K562 (cell line): ENCODE results near the gene TMEM132D. TPM values are rescaled to one million over a fixed set of nuclear protein-coding genes. Genes with fewer than 3 reads are reported as not detected.

ENCODE experiments used
- ATAC-seq: fragments of 200-7000 bp; cut with Tn5 transposase; 3 replicates; pipeline ENCODE4 v1.9.1; 2020; ENCODE audit warnings: moderate library complexity
- BruUV-seq: library from RNA; stranded (reverse); fragments of 400-500 nt; replicated peaks from 2 replicates; lab custom pipeline; 2021; lab: Mats Ljungman, UMichigan
- CTCF ChIA-PET: fragments of 300-600 bp; formaldehyde crosslinking; extraction: SDS; loops from one replicate; lab custom pipeline; 2021; ENCODE audit warnings: low intra/inter-chr PET ratio; lab: Yijun Ruan, JAX
- POLR2A ChIA-PET: fragments of 300-600, 350-650 bp; sonication (Branson Sonifier 250); formaldehyde crosslinking; extraction: SDS; loops from one replicate; lab custom pipeline; 2021; ENCODE audit warnings: antibody characterized with exemption, inconsistent platforms; lab: Yijun Ruan, JAX
- DNase-seq, 4 experiments: peaks; one replicate each; pipeline versions ENCODE4 v3.0.0 to v3.0.0-alpha.2; 2011 to 2018; ENCODE audit warnings: low spot score in 3 of 4, mixed read lengths in 3 of 4; ENCODE audit errors: extremely low read depth in 1 of 4
- FAIRE-seq: peaks from 2 replicates; lab custom pipeline; 2011; peaks lifted over from hg19 to GRCh38; lab: Jason Lieb, UNC
- H2AFZ ChIP-seq: 2 replicates; pipeline ENCODE4 v1.6.0; 2011; ENCODE audit warnings: low read depth, low read length, control low read depth, inconsistent platforms
- H3K27ac ChIP-seq: fragments of 200-600 bp; 3 replicates; pipeline ENCODE4 v1.8.0; 2011; ENCODE audit warnings: low read depth, mild to moderate bottlenecking, control low read depth, inconsistent platforms, low read length, moderate library complexity, mixed read lengths; ENCODE audit errors: extremely low read depth
- H3K27me3 ChIP-seq, 2 experiments: fragments of 300-600 bp in 1 of 2; 2 replicates in 1 of 2; 3 replicates in 1 of 2; pipeline versions ENCODE4 v1.6.0 to v1.8.0; 2011; ENCODE audit warnings: inconsistent platforms in 2 of 2, low read length in 2 of 2, mild to moderate bottlenecking in 1 of 2, mixed read lengths in 1 of 2, moderate library complexity in 1 of 2; ENCODE audit not compliant: control insufficient read depth in 2 of 2, insufficient read depth in 2 of 2
- H3K36me3 ChIP-seq: fragments of 300-600 bp; 3 replicates; pipeline ENCODE4 v1.8.0; 2011; ENCODE audit warnings: mild to moderate bottlenecking, low read length, inconsistent platforms; ENCODE audit not compliant: control insufficient read depth, insufficient read depth
- H3K4me1 ChIP-seq, 2 experiments: fragments of 200-600 bp in 1 of 2; replicated peaks in 1 of 2; 2 replicates in 1 of 2; 3 replicates in 1 of 2; pipeline versions ENCODE4 v1.5.1 to v1.8.0; 2011; ENCODE audit warnings: inconsistent platforms in 2 of 2, low read length in 2 of 2, mild to moderate bottlenecking in 1 of 2, mixed read lengths in 1 of 2, moderate library complexity in 1 of 2; ENCODE audit not compliant: control insufficient read depth in 2 of 2, insufficient read depth in 2 of 2
- H3K4me2 ChIP-seq: 2 replicates; pipeline ENCODE4 v1.6.1; 2011; ENCODE audit warnings: low read length, control low read depth, inconsistent platforms, mixed read lengths; ENCODE audit not compliant: insufficient read depth
- H3K4me3 ChIP-seq: fragments of 200-600 bp; sonication (generic), shearing (Covaris generic); 2 replicates; pipeline ENCODE4 v1.5.1; 2016; ENCODE audit warnings: control low read depth, inconsistent platforms
- H3K79me2 ChIP-seq: fragments of 200-600 bp; 3 replicates; pipeline ENCODE4 v1.8.0; 2011; ENCODE audit warnings: low read length, inconsistent platforms; ENCODE audit not compliant: control insufficient read depth, insufficient read depth
- H3K9ac ChIP-seq, 2 experiments: 2 replicates each; pipeline versions ENCODE4 v1.6.0 to v1.6.1; 2011; ENCODE audit warnings: low read depth in 2 of 2, low read length in 2 of 2, control low read depth in 1 of 2, inconsistent platforms in 1 of 2, mild to moderate bottlenecking in 1 of 2, mixed read lengths in 1 of 2; ENCODE audit not compliant: insufficient read depth in 1 of 2
- H3K9me1 ChIP-seq: one replicate; pipeline ENCODE4 v1.6.0; 2011; ENCODE audit warnings: inconsistent platforms, mild to moderate bottlenecking, low read length, moderate library complexity; ENCODE audit not compliant: control insufficient read depth, insufficient read depth
- H3K9me3 ChIP-seq: replicated peaks from 2 replicates; pipeline ENCODE4 v1.5.1; 2011; ENCODE audit warnings: low read depth, low read length, inconsistent platforms; ENCODE audit not compliant: control insufficient read depth, insufficient read depth
- H4K20me1 ChIP-seq: replicated peaks from 2 replicates; pipeline ENCODE4 v1.6.1; 2011; ENCODE audit warnings: low read length, inconsistent platforms, mixed read lengths; ENCODE audit not compliant: control insufficient read depth, insufficient read depth
- CEBPB ChIP-seq: fragments of 450-650 bp; IDR thresholded peaks from 2 replicates; pipeline ENCODE4 v1.6.1; 2016; ENCODE audit warnings: missing genetic modification characterization, missing compliant biosample characterization
- WGBS: fragments of 100-300 bp; shearing (Covaris generic); methylation state at CpG from one replicate; pipeline ENCODE4 v1.1.6; 2016; ENCODE audit warnings: low coverage, mixed read lengths; ENCODE audit not compliant: insufficient coverage; ENCODE audit errors: missing lambda C conversion rate; 5-methylcytosine and 5-hydroxymethylcytosine counted together
- in situ Hi-C: fragments of 300-500 bp; cut with MboI; formaldehyde crosslinking; loops from 4 replicates; pipeline ENCODE4 v1.15.0; 2018; ENCODE audit warnings: inconsistent platforms, mixed read lengths
- intact Hi-C: fragments of 100-400 bp; cut with micrococcal nuclease; formaldehyde crosslinking; loops from 2 replicates; pipeline ENCODE4 v1.14.2; 2022
- polyA plus RNA-seq, 8 experiments: library from polyadenylated mRNA; depleted of rRNA in 4 of 8; stranded (reverse) in 5 of 8; unstranded in 3 of 8; fragments of >200 nt; fragmentation: Nextera tagmentation in 2 of 8; fragmentation: Illumina TruSeq in 1 of 8; extraction: Ambion mirVana in 2 of 8; extraction: Trizol in 1 of 8; gene quantifications; 2 replicates each; pipeline versions ENCODE4 v1.2.1 to v1.2.3, GENCODE V29; 2011 to 2014; ENCODE audit warnings: inconsistent platforms in 1 of 8, missing spikeins in 1 of 8
- total RNA-seq, 7 experiments: library from RNA; depleted of rRNA in 6 of 7; stranded (reverse); fragments of >200 nt in 6 of 7; fragmentation: Illumina TruSeq in 2 of 7; extraction: Trizol in 2 of 7; gene quantifications; 2 replicates each; pipeline versions ENCODE4 v1.2.1 to v1.2.3, GENCODE V29; 2011 to 2021; ENCODE audit warnings: low replicate concordance in 1 of 7
- TF ChIP-seq, protein P1 (sequence below), 2 experiments: fragments of 150-350 bp in 1 of 2; IDR thresholded peaks; 2 replicates each; pipeline ENCODE4 v1.6.1; 2012 to 2016; ENCODE audit warnings: low read depth in 2 of 2, low read length in 2 of 2, mild to moderate bottlenecking in 1 of 2, moderate library complexity in 1 of 2
- TF ChIP-seq, protein P2 (sequence below): IDR thresholded peaks from 3 replicates; pipeline ENCODE4 v1.6.1; 2011; ENCODE audit warnings: borderline replicate concordance, mild to moderate bottlenecking, moderate library complexity; ENCODE audit not compliant: insufficient read length; ENCODE audit errors: extremely low read depth

Gene TMEM132D
- total and polyA plus RNA-seq, 9 of the 15 experiments (the other 6 are each of a cell fraction or from before 2014, with no cell fraction given), result not detected

DNA sequence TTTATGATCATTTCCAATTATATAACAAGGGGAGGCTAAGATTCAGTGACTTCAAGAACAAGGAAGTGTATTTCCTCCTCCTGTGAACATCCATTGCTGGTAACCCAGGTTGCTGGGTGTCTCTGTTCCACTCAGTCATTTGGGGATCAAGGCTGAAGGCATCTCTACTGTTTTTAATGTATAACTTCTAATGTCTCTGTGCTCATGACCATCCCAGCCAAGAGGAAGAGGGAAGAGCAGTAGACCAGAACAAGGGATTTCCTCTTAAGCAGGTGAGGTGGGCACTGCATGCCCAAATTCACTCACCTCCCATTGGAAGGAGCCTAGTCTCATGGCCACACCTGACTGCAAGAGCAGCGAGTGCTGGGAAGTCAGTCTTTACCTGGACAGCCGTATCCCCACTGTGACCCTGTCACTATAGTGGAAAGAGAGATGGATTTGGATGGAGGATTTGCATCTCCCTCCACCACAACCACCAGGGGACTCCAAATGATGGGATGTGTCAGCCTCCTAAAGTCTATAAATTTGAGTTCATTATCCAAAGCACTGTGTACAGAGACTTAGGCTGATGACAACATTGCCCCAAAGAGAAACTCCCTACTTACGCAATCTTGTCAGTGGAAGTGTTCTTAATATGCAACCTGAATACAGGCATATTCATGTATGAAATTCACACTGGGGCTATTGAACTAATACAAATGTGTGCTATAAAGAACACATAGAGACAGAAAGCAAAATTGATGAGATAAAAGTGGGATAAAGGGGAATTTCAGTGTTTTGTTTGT lies 368.7 kb downstream of the TMEM132D start:
- H3K36me3 ChIP-seq, result no peaks in the 10 kb centered on the region

More for the DNA sequence above, 368.7 kb downstream of the TMEM132D start:
- H3K27me3 ChIP-seq, result no peaks in the 10 kb centered on the region
- no peaks in the 10 kb centered on the region for H3K9me1 ChIP-seq
- DNase-seq (no peak), FAIRE-seq (no peak), ATAC-seq (no peak)
- H3K27ac ChIP-seq, result no peak overlapping the region
- H3K9me3 ChIP-seq, result no peaks in the 10 kb centered on the region
- H4K20me1 ChIP-seq, result no peaks in the 10 kb centered on the region
- no peaks in the 10 kb centered on the region for H3K4me1 ChIP-seq
- WGBS, result 7% methylated on average over 3 of the region's 3 CpGs
- H3K79me2 ChIP-seq, result no peaks in the 10 kb centered on the region
- no peak overlapping the region for H3K9ac ChIP-seq
- intact Hi-C loops (no loop called here), in situ Hi-C loops (no loop called here)
- ChIA-PET POLR2A (no interaction called here), CTCF (no interaction called here)
- no peak overlapping the region for H3K4me3 ChIP-seq
- no peak overlapping the region for H3K4me2 ChIP-seq
- no TSS peak for BruUV-seq
- TF ChIP-seq, protein P1, sequence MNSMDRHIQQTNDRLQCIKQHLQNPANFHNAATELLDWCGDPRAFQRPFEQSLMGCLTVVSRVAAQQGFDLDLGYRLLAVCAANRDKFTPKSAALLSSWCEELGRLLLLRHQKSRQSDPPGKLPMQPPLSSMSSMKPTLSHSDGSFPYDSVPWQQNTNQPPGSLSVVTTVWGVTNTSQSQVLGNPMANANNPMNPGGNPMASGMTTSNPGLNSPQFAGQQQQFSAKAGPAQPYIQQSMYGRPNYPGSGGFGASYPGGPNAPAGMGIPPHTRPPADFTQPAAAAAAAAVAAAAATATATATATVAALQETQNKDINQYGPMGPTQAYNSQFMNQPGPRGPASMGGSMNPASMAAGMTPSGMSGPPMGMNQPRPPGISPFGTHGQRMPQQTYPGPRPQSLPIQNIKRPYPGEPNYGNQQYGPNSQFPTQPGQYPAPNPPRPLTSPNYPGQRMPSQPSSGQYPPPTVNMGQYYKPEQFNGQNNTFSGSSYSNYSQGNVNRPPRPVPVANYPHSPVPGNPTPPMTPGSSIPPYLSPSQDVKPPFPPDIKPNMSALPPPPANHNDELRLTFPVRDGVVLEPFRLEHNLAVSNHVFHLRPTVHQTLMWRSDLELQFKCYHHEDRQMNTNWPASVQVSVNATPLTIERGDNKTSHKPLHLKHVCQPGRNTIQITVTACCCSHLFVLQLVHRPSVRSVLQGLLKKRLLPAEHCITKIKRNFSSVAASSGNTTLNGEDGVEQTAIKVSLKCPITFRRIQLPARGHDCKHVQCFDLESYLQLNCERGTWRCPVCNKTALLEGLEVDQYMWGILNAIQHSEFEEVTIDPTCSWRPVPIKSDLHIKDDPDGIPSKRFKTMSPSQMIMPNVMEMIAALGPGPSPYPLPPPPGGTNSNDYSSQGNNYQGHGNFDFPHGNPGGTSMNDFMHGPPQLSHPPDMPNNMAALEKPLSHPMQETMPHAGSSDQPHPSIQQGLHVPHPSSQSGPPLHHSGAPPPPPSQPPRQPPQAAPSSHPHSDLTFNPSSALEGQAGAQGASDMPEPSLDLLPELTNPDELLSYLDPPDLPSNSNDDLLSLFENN (IDR thresholded peaks at IDR 0.05; ENCODE audit: low read depth in 2 of 2, low read length in 2 of 2), result no peak
- TF ChIP-seq CEBPB, result peak; percentile 16; the same call in 1 of the 2 replicates
- TF ChIP-seq, protein P2, sequence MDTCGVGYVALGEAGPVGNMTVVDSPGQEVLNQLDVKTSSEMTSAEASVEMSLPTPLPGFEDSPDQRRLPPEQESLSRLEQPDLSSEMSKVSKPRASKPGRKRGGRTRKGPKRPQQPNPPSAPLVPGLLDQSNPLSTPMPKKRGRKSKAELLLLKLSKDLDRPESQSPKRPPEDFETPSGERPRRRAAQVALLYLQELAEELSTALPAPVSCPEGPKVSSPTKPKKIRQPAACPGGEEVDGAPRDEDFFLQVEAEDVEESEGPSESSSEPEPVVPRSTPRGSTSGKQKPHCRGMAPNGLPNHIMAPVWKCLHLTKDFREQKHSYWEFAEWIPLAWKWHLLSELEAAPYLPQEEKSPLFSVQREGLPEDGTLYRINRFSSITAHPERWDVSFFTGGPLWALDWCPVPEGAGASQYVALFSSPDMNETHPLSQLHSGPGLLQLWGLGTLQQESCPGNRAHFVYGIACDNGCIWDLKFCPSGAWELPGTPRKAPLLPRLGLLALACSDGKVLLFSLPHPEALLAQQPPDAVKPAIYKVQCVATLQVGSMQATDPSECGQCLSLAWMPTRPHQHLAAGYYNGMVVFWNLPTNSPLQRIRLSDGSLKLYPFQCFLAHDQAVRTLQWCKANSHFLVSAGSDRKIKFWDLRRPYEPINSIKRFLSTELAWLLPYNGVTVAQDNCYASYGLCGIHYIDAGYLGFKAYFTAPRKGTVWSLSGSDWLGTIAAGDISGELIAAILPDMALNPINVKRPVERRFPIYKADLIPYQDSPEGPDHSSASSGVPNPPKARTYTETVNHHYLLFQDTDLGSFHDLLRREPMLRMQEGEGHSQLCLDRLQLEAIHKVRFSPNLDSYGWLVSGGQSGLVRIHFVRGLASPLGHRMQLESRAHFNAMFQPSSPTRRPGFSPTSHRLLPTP, result no peak
- H2AFZ ChIP-seq, result no peak overlapping the region
